HuH-7.5 (cell line): ENCODE data around the gene MAP4K1.
"Not testable (repeated sequence)": the region's sequence is repeated elsewhere in the genome, so short reads cannot be mapped to it uniquely, and the experiment has no call there.

ENCODE experiments used
- DNase-seq: peaks from one replicate; pipeline ENCODE4 v3.0.0; 2011; ENCODE audit warnings: low spot score

The MAP4K1 gene

DNA sequence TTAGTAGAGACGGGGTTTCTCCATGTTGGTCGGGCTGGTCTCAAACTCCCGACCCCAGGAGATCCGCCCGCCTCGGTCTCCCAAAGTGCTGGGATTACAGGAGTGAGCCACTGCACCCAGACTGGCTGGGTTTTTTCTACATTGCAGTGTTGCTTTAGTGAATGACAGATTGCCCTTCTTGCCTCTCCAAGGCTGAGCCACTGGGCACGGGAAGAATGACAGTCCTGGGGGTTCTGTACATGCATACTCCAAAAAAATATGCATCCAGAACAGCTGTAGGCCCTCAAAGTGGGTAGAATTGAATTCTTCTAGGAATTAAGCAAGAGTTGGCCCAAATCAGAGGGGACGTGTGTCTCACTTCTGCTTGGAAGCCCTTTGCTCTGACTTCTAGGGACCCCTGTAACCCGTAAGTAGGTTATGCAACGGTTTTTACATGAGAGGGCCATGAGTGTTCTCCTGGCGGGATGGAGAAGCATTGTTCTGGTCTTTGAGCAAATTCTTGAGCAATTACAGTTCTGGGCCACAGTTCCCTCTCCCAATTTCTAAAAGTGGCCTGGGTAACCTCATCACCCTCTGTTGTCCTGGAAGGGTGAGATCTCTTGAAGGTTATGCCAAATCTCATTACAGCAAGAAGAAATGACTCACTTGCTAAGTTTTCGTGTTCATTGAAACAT, 33.3 kb upstream of the MAP4K1 start:
- DNase-seq, result no peak

DNA sequence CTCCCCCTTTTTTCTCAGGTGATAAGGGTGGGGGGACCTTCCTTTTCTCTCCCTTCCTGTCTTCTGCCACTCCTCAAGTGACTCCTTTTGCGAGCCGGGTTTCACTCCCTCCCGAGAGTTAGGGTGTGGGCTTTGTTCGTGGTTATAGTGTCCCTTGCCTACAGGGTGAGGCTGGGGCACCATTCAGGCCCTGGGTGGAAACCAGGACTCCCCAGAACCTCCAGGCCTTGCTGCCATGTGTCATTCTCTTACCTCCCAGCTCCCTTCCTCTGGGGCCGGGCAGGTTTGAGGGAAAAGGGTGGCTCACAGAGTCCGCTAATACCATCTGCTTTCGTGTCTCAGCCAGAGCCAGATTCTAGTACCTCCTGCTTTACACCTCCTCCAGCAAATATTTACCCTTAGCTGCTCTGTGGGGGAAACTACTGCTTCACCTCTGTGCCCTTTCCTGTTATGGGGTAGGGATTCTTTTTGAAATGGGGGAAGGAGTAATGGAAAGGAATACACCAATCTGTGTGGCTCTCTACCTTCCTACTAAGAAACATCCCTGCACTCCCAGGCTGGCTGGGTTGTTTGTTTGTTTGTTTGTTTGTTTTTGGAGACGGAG, 32.5 kb upstream of the MAP4K1 start:
- DNase-seq, result peak; percentile 24

DNA sequence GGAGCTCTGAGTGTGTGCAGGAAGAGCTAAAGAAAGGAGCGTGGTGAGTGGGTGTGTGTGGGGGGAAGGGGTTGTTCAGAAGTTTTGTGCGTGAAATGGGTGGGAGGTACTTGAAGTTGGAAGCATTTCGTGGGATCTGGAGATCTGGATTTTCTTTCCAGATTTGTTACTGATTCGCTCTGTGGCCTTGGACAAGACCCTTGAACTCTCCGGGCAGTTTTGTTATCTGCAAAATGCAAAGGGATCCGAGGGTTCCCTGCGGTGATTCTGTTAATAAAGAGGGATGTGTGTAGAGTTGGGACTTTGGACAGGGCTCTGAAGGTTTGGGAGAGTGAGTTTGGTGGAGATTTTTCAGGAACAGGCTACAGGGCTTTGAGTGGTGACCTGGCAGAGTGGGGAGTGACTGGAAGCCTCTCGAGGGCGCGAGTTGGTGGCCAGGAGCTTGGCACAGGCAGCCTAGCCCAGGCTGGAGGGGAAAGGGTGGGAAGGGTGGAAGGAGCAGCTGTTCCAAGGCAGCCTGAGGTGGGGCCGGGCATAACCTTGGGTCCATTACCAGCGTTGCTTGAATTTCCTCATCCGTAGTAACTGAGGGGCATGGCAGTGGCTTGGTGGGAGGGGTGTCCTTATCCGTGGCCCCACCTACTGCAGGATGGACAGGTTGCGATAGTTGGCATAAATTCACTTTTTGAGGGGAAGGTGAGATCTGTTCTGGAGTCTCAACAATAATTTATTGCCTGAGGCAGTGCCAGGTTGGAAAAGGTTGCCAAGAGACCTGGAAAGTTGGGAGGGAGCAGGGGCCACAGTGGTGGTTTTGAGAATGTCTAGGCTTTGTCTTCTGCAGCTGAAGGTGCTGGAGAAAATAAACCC, 31.8 kb upstream of the MAP4K1 start:
- DNase-seq, result peak; percentile 33

DNA sequence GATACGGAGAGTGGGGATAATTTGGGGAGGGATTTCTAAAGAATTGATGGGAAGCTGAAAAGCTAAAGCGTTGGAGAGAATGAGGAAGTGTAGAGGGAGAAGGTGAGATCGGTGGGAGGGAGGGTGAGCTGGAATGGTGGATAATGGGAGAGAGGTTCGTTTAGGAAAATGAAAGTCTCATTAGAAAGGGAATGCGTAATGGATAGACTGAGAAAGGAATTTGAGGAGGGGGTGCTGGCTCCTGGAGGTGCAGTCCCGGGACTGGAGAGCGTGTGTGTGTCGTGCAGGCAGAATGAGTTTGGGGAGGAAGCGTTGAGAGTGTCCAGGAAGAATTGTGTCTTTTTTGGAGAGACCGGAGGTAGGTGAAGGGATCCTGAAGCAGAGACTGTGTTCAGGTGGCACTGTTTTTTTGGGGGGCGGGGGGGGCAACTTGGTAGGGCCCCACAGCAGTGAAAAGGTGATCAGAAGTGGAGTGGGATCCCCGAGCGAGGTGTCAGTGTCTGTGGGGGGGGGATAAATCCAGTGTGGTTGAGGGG, 31.1 kb upstream of the MAP4K1 start:
- no peak for DNase-seq

DNA sequence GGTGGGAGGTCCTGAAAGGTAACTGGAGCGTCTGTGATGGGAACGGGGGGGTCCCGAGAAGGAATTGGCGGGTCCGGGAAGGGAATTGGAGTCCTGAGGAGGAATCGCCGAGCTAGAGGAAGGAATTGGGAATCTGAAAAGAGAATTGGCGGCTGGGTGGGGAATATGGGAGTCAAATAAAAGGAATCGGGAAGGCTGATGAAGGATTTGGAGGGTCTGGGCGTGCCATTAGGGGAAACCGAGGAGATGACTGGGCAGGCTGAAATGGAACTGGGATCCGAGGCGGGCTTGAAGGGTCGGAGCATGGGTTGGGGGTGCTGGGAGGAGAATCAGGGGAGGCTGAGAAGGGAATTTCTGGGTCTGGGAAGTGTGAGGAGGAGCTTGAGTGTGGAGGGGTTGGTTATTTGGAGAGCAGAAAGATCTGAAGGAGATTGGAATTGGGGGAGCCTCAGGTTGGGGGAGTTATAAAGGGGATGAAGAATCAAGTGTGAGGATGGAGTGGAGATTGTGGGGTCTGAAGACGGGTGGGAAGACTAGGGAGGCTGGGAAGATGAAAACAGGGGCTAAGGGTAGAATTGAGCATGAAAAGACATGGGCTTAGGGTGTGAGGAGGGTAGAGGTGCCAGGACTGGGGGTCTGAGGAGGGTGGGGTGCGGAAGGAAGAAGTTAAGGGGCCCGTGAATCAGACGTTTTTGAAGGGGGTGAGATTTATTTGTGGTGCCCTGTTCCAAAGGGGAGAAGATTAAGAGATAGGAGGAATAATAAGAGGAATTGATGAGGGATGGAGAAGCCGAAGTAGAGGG, 30.4 kb upstream of the MAP4K1 start:
- no peak for DNase-seq

DNA sequence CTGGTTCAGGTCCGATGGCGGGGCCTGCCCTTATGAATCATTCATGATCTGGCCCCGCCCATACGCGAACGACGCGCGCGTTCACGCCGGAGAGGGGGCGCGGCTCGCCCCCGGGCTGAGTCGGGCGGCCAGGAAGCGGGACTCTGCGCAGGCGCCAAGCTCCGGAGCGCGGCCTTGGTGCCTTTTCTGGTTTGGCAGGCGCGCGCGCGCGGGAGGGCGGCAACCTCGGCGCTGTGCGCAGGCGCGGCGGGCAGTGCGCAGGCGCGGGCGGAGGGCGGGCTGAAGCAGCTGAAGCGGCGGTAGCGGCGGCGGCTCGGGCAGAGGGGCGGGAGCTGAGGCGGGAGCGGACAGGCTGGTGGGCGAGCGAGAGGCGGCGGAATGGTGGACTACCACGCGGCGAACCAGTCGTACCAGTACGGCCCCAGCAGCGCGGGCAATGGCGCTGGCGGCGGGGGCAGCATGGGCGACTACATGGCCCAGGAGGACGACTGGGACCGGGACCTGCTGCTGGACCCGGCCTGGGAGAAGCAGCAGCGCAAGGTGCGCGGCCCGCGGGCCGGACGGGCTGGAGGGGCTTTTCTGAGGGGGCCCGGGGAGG, 29.7 kb upstream of the MAP4K1 start, which contains the start of gene ACTN4:
ACTN4 (plus strand) TSS at position 282 of the 598 bp plus-strand sequence; CDS start at position 379, 97 bp downstream.
- DNase-seq, result peak; percentile 94

DNA sequence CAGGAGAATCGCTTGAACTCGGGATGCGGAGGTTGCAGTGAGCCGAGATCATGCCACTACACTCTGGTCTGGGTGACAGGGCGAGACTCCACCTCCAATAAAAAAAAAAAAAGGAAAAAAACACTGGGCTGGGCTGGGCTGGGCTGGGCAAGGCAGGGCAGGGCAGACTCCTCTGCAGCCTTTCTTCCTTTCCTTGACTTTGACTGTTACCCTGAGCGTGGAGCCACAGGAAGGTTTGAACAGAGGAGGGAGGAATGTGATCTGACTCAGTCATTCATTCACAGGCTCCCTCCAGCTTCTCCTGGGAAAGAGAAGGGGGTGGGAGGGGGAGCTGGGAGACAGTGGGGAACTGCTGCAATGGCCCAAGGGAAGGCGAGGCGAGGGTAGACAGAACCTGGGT, 27.0 kb upstream of the MAP4K1 start:
- DNase-seq, result no peak

DNA sequence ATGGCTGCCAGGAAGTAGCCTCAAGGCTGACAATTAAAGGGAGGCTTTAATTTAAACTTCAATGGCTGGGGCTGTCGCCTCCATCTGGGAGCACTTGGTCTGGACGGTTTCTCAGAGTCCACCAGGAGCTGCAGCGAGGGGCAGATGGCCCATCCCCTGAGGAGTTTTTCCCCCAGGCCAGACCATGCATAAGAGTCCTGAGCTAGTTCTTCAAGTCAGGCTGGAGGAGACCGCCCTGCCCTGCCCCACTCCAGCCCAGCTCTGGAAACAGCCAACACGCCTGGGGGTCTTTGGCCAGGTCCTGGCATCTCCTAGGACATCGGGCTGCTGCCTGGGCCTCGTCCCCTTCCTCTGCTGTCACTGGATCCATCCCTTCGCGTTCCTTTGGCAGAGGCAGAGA, 24.4 kb upstream of the MAP4K1 start:
- DNase-seq, result no peak

DNA sequence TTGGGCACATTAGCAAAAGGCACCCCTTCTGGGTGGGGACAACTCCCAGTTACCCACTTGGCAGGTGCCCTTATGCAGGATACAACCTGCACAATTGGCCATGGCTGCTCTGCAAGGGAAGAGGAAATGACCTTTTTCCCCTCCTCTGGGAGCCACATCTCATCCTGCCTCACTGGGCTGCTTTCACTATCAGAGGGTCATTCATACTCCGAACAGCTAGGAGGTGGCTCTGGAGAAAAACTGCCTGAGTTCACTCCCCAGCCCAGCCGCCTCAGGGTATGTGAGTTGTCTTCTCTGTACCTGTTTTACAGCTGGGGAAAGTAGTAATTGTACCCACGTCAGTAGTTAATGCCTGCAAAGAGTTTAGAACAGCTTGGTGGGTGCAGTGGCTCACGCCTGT, 22.6 kb upstream of the MAP4K1 start:
- DNase-seq, result no peak

DNA sequence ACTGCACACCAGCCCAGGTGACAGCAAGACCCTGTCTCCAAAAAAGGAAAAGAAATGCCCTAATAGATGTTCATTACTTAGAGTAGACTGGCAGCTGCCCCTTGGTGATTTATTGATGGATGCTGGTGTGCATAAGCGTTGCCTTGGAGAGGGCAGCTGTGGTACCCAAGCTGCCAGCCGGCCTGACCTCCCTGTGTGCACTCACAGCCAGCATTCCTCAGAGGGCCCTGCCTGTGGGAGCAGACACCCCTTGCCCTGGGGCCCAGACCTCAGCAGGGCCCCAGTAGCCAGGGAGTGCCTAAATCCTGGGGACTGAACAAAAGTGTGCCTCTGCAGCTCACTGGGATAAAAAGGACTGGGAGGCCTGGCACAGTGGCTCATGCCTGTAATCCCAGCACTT, 21.9 kb upstream of the MAP4K1 start:
- no peak for DNase-seq

DNA sequence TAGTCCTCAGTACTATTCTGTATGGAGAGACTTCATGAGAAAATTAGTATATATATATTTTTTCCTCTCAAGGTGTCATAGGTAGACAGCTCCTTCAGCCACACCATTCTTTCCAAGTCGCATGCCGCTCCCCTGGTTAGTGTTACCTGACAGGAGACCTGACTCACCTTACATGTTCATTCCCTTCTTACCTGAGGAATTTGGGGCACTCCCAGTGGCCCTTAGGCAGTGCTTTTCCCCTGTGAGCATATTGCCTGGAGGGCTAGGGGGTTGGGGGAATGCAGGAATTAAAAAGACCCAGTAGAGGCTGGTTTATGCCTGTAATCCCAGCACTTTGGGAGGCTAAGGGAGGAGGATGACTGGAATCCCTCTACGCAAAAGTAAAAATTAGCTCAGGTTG, 20.7 kb upstream of the MAP4K1 start:
- DNase-seq, result no peak

DNA sequence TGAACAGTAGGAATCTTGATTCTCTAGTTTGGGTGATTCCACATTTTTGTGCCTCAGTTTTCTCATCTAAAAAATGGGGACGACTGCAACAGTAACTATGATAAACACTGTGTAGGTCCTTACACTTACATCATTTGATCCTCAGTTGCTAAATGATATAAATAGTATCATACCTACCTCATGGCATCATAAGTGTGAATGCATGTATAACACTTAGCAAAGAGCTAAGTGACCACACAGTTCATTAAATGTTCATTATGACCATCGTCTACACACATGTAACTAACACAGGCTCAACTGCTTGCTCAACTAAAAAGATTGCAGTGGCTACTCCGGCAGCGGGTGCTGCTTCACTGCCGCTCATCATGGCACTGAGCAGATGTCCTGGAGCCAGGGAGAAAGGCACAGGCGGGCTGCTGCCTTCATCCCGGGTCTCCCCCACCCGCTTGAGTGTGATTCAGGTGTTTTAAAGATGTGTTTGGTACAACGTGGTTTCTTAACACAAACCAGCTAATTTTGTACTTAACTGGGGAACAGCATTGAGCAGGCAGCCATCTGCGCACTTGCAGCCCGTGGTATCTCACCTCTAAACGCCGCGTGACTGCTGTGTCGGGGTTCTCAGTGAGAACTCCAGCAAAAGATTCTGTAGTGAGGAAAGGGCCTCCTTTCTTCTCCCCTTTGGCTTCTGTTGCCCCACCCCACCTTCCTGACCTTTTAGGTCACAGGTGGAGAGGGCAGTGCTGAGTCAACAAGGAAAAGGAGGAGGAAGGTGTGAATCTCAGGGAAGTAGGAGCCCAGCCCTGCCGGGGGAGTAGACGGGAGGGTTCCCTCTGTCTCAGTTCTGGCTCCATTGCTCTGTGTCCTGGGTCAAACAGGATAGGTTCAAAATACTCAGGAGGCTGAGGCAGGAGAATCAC, 18.0 kb upstream of the MAP4K1 start:
- DNase-seq, result no peak

DNA sequence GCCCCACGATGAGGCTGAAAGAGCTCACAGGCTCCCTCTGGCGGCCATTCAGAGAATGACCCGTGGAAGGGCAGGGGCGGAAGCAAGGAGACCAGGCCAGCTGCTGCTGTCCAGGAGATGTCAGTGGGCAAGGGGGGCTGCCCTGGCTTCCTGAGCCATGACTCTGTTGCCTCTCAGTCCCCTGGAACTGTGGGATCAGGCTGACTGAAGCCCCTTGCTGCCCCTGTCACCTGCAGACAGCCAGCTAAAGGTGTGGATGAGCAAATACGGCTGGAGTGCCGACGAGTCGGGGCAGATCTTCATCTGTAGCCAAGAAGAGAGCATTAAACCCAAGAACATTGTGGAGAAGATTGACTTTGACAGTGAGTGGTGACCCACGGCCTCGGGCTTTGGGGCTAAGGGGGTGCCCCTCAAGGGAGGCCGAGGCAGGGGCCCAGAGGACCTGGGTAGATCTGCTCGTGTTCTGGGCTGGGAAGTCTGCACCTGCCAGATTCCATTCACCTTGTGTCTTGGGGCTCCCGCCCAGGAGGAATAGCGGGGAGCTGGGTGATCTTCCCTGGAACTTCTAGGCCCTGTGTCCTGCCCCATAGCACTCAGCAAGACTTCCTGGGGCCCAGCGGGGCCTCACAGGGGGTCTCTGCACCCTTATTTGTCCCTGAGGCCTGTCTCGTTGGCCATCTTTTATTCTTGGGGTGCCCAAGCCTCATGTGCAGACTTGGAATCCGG, 17.2 kb upstream of the MAP4K1 start:
- DNase-seq, result peak; percentile 64

DNA sequence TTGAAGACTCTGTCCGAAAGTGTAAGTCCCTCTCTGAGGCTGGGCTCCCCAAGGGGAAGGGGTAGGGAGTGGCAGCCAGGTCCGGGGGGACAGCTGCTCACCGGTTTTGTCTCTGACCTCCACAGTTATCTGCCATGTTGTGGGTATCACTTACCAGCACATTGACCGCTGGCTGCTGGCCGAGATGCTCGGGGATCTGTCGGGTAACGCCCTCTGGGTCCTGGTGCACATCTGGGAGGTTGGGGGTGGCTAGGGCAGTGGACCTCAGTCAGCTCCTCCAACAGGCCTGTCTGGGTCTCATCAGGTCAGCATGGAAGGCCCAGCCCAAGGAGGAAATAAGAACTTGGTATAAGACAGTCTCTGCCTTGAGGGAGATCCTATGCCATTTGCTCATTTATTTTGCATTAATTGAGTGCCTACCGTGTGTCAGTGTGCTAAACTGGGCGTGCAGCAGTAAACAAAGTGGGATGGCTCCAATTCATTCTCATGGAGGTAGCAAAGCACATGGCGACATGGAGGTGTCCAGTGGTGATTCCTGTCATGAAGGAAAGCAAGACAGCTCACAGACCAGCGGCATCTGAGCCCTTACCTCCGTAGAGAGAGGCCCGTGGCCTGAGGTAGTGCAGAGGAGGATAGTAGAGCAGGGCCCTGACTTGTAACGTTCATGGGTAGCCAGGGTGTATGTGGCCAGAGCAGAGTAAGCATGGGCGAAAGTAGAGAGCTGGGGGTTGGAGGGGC, 14.9 kb upstream of the MAP4K1 start:
- no peak for DNase-seq

DNA sequence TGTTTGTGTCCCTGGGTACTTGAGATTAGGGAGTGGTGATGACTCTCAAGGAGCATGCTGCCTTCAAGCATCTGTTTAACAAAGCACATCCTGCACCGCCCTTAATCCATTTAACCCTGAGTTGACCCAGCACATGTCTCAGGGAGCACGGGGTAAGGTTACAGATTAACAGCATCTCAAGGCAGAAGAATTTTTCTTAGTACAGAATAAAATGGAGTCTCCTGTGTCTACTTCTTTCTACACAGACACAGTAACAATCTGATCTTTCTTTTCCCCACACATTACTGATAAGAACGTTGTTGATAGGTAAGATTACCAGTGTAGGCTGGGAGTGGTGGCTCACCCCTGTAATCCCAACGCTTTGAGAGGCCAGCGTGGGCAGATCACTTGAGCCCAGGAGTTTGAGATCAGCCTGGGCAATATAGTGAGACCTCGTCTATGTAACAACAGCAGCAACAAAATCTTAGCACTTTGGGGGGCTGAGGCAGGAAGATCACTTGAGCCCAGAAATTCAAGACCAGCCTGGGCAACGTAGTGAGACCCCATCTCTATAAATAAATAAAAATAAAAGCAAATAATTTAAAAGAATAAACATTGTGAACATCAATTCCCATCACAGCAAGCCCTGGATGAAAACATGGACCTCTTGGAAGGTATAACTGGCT, 14.2 kb upstream of the MAP4K1 start:
- DNase-seq, result not testable (repeated sequence)

DNA sequence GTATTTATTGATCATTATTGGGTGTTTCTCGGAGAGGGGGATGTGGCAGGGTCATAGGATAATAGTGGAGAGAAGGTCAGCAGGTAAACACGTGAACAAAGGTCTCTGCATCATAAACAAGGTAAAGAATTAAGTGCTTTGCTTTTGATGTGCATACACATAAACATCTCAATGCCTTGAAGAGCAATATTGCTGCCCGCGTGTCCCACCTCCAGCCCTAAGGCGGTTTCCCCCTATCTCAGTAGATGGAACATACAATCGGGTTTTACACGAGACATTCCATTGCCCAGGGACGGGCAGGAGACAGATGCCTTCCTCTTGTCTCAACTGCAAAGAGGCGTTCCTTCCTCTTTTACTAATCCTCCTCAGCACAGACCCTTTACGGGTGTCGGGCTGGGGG, 13.5 kb upstream of the MAP4K1 start:
- not testable (repeated sequence) for DNase-seq

DNA sequence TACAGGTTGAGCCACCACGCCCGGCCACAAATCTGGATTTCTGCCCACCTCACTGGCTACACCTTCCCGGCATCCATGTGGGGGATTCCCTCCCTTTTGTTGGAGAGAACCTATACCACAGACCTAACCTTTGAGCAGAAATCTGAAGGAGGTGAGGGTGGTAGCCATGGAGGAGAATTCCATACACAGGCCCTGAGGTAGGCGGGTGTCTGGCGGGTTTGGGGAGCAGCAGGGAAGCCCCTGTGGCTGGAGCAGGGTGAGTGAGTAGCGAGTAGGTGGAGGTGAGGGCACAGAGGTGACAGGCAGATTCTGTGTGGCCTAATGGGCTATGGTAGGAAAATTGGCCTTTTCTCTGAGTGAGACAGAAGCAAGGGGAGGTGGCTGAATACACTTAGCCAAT, 11.8 kb upstream of the MAP4K1 start:
- DNase-seq, result no peak

DNA sequence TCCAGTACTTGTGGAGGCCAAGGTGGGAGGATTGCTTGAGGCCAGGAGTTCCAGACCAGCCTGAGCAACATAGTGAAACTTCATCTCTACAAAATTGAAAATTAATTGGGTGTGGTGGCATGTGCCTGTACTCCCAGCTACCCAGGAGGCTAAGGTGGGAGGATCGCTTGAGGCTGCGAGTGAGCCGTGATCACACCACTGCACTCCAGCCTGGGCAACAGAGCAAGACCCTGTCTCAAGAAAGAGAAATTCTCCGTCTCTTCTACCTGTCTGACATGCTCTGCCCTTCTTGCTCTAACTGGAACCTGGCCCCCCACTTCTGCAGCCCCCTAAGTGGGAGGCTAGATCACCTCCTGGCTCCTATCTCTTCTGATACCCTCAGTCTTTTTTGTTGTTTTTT, 8.6 kb upstream of the MAP4K1 start:
- DNase-seq, result no peak
